Keratinocyte (primary cell): Measurements from ENCODE around the gene GPR15LG.

Experiments
- CTCF ChIP-seq, 3 experiments: IDR thresholded peaks in 1 of 3; conservative IDR thresholded peaks in 1 of 3; optimal IDR thresholded peaks in 1 of 3; 2 replicates in 2 of 3; 3 replicates in 1 of 3; pipeline versions ENCODE3 to v1.5.1; 2011; ENCODE audit warnings: low read length in 3 of 3, mild to moderate bottlenecking in 3 of 3, moderate library complexity in 2 of 3, control low read depth in 1 of 3, inconsistent platforms in 1 of 3; ENCODE audit not compliant: insufficient read depth in 2 of 3; ENCODE audit errors: extremely low read depth in 1 of 3
- EZH2 ChIP-seq: IDR thresholded peaks from one replicate; pipeline ENCODE4 v1.6.1; 2012; ENCODE audit warnings: inconsistent platforms, mild to moderate bottlenecking, low read length, moderate library complexity

- TF ChIP-seq CTCF (optimal IDR thresholded peaks at IDR 0.05 in 1 of 3, IDR thresholded peaks at IDR 0.05 in 1 of 3, conservative IDR thresholded peaks at IDR 0.05 in 1 of 3; ENCODE audit: extremely low read depth in 1 of 3, insufficient read depth in 2 of 3, low read length in 3 of 3) (no peak), EZH2 (no peak)
Observed at GRCh38 chr10:84138478-84139125, 35.0 kb upstream of the GPR15LG start.
